Astrocyte of the spinal cord (primary cell): Measurements from ENCODE around the gene DNAJB1.
"Not testable (repeated sequence)": the region's sequence is repeated elsewhere in the genome, so short reads cannot be mapped to it uniquely, and the experiment has no call there.

Experiments
- DNase-seq: peaks from one replicate; pipeline ENCODE4 v3.0.0; 2011; ENCODE audit warnings: low read depth, low spot score
- H3K4me3 ChIP-seq: 2 replicates; pipeline ENCODE4 v1.5.1; 2011; ENCODE audit warnings: low read depth, mild to moderate bottlenecking, low read length, moderate library complexity
- in situ Hi-C: cut with HindIII; loops from 2 replicates; pipeline ENCODE4 v1.10.0; 2017; ENCODE audit warnings: low sequenced_read_pairs
- TF ChIP-seq, protein P1 (sequence below): IDR thresholded peaks from 2 replicates; pipeline ENCODE4 v1.5.1; 2012; ENCODE audit warnings: low read depth, mild to moderate bottlenecking, low read length, inconsistent platforms

The DNAJB1 gene

DNA sequence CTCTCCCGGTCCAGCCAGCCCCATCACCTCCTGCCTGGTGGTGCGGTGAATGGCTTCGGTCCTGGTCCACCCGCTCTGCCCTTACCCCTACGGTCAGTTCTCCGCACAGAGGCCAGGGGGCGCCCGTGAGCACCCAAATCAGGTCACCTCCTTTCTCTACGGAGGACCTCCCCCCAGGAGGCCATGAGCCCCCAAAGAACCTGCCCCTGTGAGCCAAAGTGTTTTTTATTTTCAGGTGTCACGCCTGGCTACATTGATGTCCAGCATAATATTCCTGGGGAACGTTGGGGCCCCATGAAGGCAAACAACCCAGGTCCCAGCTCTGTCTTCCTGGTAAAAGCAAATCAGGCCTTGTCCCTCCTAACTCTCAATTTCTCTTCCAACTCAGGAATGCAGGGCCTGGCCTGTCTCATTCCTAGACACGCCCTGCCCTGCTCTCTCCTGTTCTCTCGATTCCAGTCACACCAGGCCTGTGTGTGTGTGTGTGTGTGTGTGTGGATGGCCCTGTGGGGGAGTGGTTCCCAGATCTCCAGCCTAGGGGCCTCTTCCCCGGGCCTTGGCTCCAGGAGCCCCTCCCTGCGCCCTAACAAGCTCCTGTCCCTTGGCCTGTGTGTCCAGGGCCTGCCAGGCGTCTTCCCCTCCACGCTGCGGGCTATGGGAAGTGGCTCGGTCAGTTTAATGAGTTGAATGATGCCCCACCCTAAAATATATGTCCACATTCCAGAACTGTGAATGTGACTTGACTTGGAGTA, 12.5 kb downstream of the DNAJB1 start:
- in situ Hi-C loops, result no loop called here
- TF ChIP-seq, protein P1, sequence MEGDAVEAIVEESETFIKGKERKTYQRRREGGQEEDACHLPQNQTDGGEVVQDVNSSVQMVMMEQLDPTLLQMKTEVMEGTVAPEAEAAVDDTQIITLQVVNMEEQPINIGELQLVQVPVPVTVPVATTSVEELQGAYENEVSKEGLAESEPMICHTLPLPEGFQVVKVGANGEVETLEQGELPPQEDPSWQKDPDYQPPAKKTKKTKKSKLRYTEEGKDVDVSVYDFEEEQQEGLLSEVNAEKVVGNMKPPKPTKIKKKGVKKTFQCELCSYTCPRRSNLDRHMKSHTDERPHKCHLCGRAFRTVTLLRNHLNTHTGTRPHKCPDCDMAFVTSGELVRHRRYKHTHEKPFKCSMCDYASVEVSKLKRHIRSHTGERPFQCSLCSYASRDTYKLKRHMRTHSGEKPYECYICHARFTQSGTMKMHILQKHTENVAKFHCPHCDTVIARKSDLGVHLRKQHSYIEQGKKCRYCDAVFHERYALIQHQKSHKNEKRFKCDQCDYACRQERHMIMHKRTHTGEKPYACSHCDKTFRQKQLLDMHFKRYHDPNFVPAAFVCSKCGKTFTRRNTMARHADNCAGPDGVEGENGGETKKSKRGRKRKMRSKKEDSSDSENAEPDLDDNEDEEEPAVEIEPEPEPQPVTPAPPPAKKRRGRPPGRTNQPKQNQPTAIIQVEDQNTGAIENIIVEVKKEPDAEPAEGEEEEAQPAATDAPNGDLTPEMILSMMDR, result peak; percentile 83
- peak; percentile 64 for DNase-seq
- H3K4me3 ChIP-seq, result no peak overlapping the region

DNA sequence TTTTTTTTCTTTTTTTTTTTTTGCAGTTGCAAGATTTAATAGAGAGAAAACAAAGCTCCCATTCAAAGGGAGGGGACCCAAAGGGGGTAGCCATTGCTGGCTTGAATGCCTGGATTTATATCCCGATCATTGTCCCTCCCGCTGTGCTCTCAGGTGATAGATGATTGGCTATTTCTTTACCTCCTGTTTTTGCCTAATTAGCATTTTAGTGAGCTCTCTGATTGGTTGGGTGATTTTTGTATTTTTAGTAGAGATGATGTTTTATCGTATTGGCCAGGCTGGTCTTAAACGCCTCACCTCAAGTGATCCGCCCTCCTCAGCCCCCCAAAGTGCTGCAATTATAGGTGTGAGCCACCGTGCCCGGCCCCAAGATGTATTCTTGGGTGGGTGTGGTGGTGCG, 13.6 kb downstream of the DNAJB1 start:
- in situ Hi-C loops, H3K4me3 ChIP-seq, DNase-seq: not testable (repeated sequence)

DNA sequence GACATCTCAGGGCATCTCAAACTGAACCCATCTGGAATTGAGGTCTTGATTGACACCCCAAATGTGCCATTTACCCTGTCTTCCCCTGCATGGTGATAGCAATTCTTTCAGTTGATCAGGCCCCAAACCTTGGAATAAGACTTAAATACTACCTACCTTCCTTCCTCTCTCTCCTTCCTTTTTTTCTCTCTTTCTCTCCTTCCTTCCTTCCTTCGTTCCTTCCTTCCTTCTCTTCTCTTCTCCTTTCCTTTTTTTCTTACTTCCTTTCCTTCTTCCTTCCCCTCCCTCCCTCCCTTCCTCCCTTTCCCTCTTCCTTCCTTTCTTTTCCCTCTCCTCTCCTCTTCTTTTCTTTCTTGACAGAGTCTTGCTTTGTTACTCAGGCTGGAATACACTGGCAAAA, 14.9 kb downstream of the DNAJB1 start:
- no peak for DNase-seq
- in situ Hi-C loops, result no loop called here
- TF ChIP-seq, protein P1, result no peak
- H3K4me3 ChIP-seq, result no peak overlapping the region

DNA sequence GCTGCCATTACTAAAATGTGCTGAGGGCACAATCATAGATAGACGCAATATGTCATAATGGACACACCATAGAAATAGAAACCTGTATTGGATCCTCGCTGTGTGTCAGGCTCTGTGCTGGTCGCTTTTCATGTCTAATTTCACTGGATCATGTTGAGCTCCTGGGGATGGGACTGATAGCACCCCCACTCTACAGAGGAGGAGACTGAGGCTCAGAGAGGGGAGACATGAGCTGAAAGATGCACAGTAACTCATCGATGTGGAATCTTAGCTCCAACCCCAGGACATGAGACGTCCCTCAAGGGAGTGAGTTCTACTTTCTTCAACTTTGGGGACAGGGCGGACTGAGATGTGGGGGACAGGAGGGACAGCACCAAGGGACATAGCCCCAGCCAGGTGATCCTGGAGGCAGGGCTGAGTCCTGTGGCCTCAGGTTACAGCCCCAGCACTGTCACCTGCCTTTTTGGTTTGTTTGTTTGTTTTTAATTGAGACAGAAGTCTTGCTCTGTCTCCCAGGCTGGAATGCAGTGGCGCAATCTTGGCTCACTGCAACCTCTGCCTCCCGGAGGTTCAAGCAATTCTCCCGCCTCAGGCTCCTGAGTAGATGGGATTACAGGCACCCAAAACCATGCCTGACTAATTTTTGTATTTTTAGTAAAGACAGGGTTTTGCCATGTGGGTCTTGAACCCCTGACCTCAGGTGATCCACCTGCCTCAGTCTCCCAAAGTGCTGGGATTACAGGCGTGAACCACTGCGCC, 15.7 kb downstream of the DNAJB1 start:
- no peak for DNase-seq
- H3K4me3 ChIP-seq, result no peak overlapping the region
- TF ChIP-seq, protein P1, result no peak
- in situ Hi-C loops, result no loop called here

DNA sequence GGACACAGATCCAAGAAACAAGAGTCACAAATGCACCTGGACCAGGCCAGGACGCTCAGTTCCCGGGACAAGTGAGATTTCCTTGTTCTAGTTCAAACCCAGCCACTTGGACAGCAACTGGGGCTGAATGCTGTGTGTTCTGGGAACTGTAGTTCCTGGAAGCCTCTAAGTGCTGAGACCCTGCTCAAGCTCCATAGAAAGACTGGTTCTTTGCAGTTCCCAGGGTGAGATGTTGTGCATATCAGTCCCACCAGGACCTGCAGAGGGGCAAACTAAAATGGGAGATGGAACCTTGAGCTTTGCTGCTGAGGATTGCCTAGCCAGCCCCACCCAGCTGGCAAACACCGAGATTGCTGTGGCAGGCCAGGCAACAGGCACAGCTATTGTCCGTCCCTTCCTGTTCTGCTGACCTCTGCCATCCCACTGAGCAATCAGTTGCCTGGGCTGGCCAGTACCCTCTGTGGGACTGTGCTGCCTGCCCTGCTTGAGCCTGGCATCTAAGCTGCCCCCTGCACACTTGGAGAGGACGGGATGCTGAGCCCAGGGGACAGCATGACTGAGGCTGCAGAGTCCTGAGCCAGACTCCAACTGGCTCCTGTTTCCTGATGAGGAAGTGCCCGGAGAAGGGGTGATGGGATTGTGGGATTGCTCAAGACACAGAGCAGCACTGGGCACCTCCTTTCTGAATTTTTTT, 20.8 kb downstream of the DNAJB1 start:
- no peak overlapping the region for H3K4me3 ChIP-seq
- in situ Hi-C loops, result no loop called here
- TF ChIP-seq, protein P1, result no peak
- no peak for DNase-seq

DNA sequence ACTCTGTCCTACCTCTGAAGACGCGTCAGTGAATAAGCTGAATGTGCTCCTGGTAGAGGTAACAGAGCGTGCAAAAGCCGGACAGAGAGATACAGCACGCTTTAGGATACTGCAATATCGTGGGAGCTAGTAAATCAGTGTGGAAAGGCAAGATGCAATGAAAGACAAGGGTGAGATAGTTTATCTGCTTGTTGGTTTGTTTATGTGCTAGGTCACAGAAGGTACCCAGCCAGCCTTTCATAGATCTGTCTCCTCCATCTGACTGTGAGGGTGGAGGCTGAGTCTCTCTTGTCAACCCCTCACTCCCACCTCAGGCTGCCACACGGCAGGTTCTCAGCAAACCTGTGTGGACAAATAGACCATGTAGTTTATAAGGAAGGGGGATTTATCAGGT, 21.4 kb downstream of the DNAJB1 start:
- TF ChIP-seq, protein P1, result no peak
- H3K4me3 ChIP-seq, result no peak overlapping the region
- in situ Hi-C loops, result no loop called here
- no peak for DNase-seq
